OCI-M2 (cell line): ENCODE data around the gene PHTF2.
"Not testable (repeated sequence)": the region's sequence is repeated elsewhere in the genome, so short reads cannot be mapped to it uniquely, and the experiment has no call there.

Experiments used
- DNase-seq: peaks from one replicate; lab custom pipeline; 2025; ENCODE audit not compliant: unreplicated experiment; lab: John Stamatoyannopoulos, UW

Gene PHTF2

GRCh38 chr7:77983973-77984372 is 185.4 kb downstream of the PHTF2 start:
- DNase-seq = no peak

- no peak for DNase-seq
Observed at GRCh38 chr7:77985232-77985973, 186.8 kb downstream of the PHTF2 start.

GRCh38 chr7:77985974-77986339 is 187.4 kb downstream of the PHTF2 start:
- no peak for DNase-seq

GRCh38 chr7:77989981-77990566 is 191.5 kb downstream of the PHTF2 start:
- no peak for DNase-seq

- DNase-seq = no peak
Observed at GRCh38 chr7:77991656-77992055, 193.1 kb downstream of the PHTF2 start.

GRCh38 chr7:77993838-77994237 is 195.3 kb downstream of the PHTF2 start:
- no peak for DNase-seq

- DNase-seq = no peak
Observed at GRCh38 chr7:77995717-77996116, 197.1 kb downstream of the PHTF2 start.

GRCh38 chr7:77999168-77999567 is 200.6 kb downstream of the PHTF2 start:
- DNase-seq = not testable (repeated sequence)

GRCh38 chr7:78002021-78002420 is 203.4 kb downstream of the PHTF2 start:
- DNase-seq = no peak

GRCh38 chr7:78002715-78003114 is 204.1 kb downstream of the PHTF2 start:
- DNase-seq = no peak

- DNase-seq = no peak
Observed at GRCh38 chr7:78006063-78006755, 207.6 kb downstream of the PHTF2 start.
